HEK293 (cell line): ENCODE results near the gene CAPZB.

Experiments
- CTCF ChIP-seq: fragments of 450-650 bp; formaldehyde crosslinking; IDR thresholded peaks from 2 replicates; pipeline ENCODE4 v1.5.1; 2016; ENCODE audit warnings: missing biosample characterization, missing genetic modification characterization
- MZF1 ChIP-seq: fragments of 450-650 bp; formaldehyde crosslinking; IDR thresholded peaks from 2 replicates; pipeline ENCODE4 v1.5.1; 2017; ENCODE audit warnings: missing biosample characterization, missing genetic modification characterization, borderline replicate concordance
- SETDB1 ChIP-seq: IDR thresholded peaks from one replicate; pipeline ENCODE4 v1.6.1; 2017; ENCODE audit warnings: mild to moderate bottlenecking, low read length, moderate library complexity, mixed read lengths; ENCODE audit not compliant: insufficient read length
- ZBTB11 ChIP-seq: fragments of 450-650 bp; formaldehyde crosslinking; conservative IDR thresholded peaks from 2 replicates; pipeline ENCODE4 v1.5.1; 2016; ENCODE audit warnings: low read depth, missing biosample characterization, missing genetic modification characterization
- ZBTB20 ChIP-seq: fragments of 450-650 bp; formaldehyde crosslinking; IDR thresholded peaks from 2 replicates; pipeline ENCODE4 v1.5.1; 2016; ENCODE audit warnings: missing biosample characterization, missing genetic modification characterization
- ZFP69B ChIP-seq: fragments of 450-650 bp; formaldehyde crosslinking; IDR thresholded peaks from 2 replicates; pipeline ENCODE4 v1.5.1; 2016; ENCODE audit warnings: missing biosample characterization, missing genetic modification characterization
- ZNF114 ChIP-seq: fragments of 450-650 bp; formaldehyde crosslinking; IDR thresholded peaks from 2 replicates; pipeline ENCODE4 v1.5.0; 2017; ENCODE audit warnings: missing biosample characterization, missing genetic modification characterization
- ZNF174 ChIP-seq: fragments of 450-650 bp; formaldehyde crosslinking; IDR thresholded peaks from 2 replicates; pipeline ENCODE4 v1.5.0; 2017; ENCODE audit warnings: missing biosample characterization, mild to moderate bottlenecking, missing genetic modification characterization
- ZNF23 ChIP-seq: fragments of 450-650 bp; formaldehyde crosslinking; IDR thresholded peaks from 2 replicates; pipeline ENCODE4 v1.5.1; 2016; ENCODE audit warnings: missing biosample characterization, missing genetic modification characterization, borderline replicate concordance
- ZNF274 ChIP-seq, 2 experiments: fragments of 200-500 bp in 1 of 2; fragments of 450-650 bp in 1 of 2; sonication (Bioruptor generic) in 1 of 2; formaldehyde crosslinking in 1 of 2; IDR thresholded peaks; 2 replicates each; pipeline versions ENCODE4 v1.5.1 to v1.6.1; 2014 to 2016; ENCODE audit warnings: borderline replicate concordance in 1 of 2, inconsistent platforms in 1 of 2, low read length in 1 of 2, missing biosample characterization in 1 of 2, missing genetic modification characterization in 1 of 2
- ZNF747 ChIP-seq: fragments of 450-650 bp; formaldehyde crosslinking; IDR thresholded peaks from 2 replicates; pipeline ENCODE4 v1.5.1; 2016; ENCODE audit warnings: missing biosample characterization, missing genetic modification characterization
- ZNF830 ChIP-seq: fragments of 450-650 bp; IDR thresholded peaks from 2 replicates; pipeline ENCODE4 v1.5.0; 2018; ENCODE audit warnings: missing biosample characterization, missing genetic modification characterization, low read depth, mild to moderate bottlenecking, moderate library complexity
- TF ChIP-seq, protein P1 (sequence below): fragments of 450-650 bp; formaldehyde crosslinking; IDR thresholded peaks from 2 replicates; pipeline ENCODE4 v1.5.1; 2016; ENCODE audit warnings: missing biosample characterization, missing genetic modification characterization, borderline replicate concordance

- TF ChIP-seq ZNF747 (no peak), CTCF (no peak), ZNF114 (tag by site-specific recombination) (no peak), ZBTB20 (tag by site-specific recombination) (no peak), ZFP69B (tag by site-specific recombination) (no peak), MZF1 (tag by site-specific recombination) (no peak), ZNF174 (tag by site-specific recombination) (no peak), SETDB1 (no peak), ZNF830 (no peak), ZBTB11 (tag by site-specific recombination) (no peak), ZNF274 (IDR thresholded peaks at IDR 0.05; ENCODE audit: low read length) (no peak), ZNF274 (tag by site-specific recombination; IDR thresholded peaks at IDR 0.05; ENCODE audit: borderline replicate concordance) (no peak), ZNF23 (tag by site-specific recombination) (no peak)
- TF ChIP-seq, protein P1, sequence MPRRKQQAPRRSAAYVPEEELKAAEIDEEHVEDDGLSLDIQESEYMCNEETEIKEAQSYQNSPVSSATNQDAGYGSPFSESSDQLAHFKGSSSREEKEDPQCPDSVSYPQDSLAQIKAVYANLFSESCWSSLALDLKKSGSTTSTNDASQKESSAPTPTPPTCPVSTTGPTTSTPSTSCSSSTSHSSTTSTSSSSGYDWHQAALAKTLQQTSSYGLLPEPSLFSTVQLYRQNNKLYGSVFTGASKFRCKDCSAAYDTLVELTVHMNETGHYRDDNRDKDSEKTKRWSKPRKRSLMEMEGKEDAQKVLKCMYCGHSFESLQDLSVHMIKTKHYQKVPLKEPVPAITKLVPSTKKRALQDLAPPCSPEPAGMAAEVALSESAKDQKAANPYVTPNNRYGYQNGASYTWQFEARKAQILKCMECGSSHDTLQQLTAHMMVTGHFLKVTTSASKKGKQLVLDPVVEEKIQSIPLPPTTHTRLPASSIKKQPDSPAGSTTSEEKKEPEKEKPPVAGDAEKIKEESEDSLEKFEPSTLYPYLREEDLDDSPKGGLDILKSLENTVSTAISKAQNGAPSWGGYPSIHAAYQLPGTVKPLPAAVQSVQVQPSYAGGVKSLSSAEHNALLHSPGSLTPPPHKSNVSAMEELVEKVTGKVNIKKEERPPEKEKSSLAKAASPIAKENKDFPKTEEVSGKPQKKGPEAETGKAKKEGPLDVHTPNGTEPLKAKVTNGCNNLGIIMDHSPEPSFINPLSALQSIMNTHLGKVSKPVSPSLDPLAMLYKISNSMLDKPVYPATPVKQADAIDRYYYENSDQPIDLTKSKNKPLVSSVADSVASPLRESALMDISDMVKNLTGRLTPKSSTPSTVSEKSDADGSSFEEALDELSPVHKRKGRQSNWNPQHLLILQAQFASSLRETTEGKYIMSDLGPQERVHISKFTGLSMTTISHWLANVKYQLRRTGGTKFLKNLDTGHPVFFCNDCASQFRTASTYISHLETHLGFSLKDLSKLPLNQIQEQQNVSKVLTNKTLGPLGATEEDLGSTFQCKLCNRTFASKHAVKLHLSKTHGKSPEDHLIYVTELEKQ (tag by site-specific recombination) = no peak
These were observed 190.7 kb downstream of the CAPZB start for GRCh38 chr1:19294638-19295037.
